ENCODE data around the gene RANGAP1. TPM values are rescaled to one million over a fixed set of nuclear protein-coding genes. Genes with fewer than 3 reads are reported as not detected.

The RANGAP1 gene
- polyA plus RNA-seq, 3 donors = 8.3 to 30.2 (median 8.5) TPM

DNA sequence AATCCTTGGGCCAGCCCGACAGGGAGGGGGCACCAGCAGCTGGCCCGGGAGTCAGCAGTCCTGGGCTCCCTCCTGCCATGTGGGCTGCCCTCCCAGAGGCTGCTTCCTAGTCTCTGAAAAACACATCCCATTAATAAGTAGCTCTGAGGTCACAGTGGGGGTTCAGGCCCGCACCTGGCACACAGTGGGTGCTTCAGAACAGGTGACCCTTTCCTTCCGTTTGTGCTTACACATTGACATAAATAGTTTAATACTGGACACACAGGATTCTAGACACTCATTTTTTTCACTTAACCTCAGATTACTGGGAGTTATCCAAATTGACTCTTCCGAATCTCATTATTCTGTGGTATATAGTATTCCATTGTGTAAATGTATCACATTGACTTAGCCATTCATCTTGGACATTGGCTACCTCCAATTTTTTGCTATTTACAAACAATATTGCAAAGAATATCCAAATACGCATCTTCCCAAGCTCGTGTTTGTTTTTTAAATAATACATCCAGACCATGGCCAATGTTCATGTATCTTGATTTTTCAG is 44.8 kb downstream of the RANGAP1 start:
- no peak overlapping the region for H3K4me3 Mint-ChIP-seq
- H3K9me3 ChIP-seq (replicated peaks in 1 of 2; ENCODE audit: control insufficient read depth in 1 of 2, insufficient read depth in 1 of 2, low read length in 2 of 2) = no peaks in the 10 kb centered on the region
- WGBS (ENCODE audit: insufficient coverage) = 100% methylated on average over 3 of the region's 7 CpGs
- H3K4me1 ChIP-seq (ENCODE audit: control insufficient read depth in 1 of 2, insufficient read depth in 2 of 2, low read length in 2 of 2) = peaks cover 6 to 14% of the 10 kb centered on the region in 2 donors
- H3K4me1 Mint-ChIP-seq = peaks cover 3% of the 10 kb centered on the region
- peaks cover 14 to 27% of the 10 kb centered on the region in 2 donors for H3K36me3 ChIP-seq (replicated peaks in 1 of 2; ENCODE audit: control insufficient read depth in 1 of 2, insufficient read depth in 2 of 2, low read length in 2 of 2)
- no peak overlapping the region for H3K9ac ChIP-seq (ENCODE audit: insufficient read depth, low read length, poor library complexity, severe bottlenecking)
- peaks cover 0 to 10% (median 6%) of the 10 kb centered on the region in 3 donors for H3K27me3 Mint-ChIP-seq (ENCODE audit: low read depth in 3 of 3)
- H3K4me3 ChIP-seq (replicated peaks in 1 of 3; ENCODE audit: low read depth in 2 of 3, low read length in 3 of 3) = no peak overlapping the region
- H2AFZ ChIP-seq (ENCODE audit: insufficient read depth, low read depth, low read length, poor library complexity, severe bottlenecking) = no peak overlapping the region
- no peak for DNase-seq
- intact Hi-C loops (cut with micrococcal nuclease) = no loop called here
- no peak for TF ChIP-seq CTCF (IDR thresholded peaks at IDR 0.05)
- peaks cover 16 to 31% of the 10 kb centered on the region in 2 donors for H3K36me3 Mint-ChIP-seq
- peaks cover 0 to 3% (median 0%) of the 10 kb centered on the region in 7 donors for H3K9me3 Mint-ChIP-seq
- H4K20me1 ChIP-seq (ENCODE audit: insufficient read depth, low read length) = no peaks in the 10 kb centered on the region
- H3K27me3 ChIP-seq (ENCODE audit: control insufficient read depth in 2 of 2, insufficient read depth in 2 of 2, low read length in 2 of 2) = no peaks in the 10 kb centered on the region
- H3K27ac Mint-ChIP-seq = no peak overlapping the region
- H3K79me2 ChIP-seq (ENCODE audit: insufficient read depth, low read length) = no peaks in the 10 kb centered on the region
- H3K27ac ChIP-seq (ENCODE audit: low read depth in 1 of 2, low read length in 2 of 2) = no peak overlapping the region
- no peak overlapping the region for H3K4me2 ChIP-seq (replicated peaks; ENCODE audit: extremely low read depth, low read length, poor library complexity, severe bottlenecking)

DNA sequence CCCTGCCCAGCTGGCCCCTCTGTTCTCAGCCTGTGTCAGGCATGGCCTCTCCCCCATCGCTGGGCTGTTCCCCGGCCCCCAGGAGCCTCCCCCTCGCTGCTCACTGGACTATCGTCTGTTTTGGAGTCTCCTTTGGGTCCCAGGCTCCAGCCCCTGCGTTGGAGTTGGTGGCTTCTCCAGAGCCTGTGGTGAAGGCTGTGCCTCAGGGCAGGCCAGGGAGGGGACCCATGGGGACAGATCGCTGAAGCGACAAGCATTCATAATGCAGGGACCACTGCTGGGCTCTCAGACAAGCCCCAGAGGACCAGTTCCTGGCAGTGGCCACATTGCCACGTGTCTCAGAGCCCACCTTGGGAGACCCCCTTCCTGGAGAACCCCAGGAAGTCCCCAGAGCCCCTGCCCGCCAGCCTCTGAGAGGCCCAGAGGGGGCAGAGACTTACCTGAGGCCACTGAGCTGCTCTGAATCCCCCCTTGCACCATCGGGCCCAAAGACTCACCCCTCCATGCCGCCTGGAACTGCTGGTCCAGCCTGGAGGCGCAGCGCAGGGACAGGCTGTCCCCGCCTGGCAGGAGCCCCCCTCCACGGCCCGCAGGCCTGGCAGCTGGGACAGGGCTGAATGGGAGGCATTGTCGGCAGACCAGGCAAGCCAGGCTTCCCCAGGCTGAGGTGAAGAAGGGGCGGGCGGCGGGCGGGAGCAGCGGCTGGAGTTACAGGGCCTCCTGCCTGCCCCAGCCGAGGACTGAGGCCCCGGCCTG is 45.4 kb downstream of the RANGAP1 start, which contains the start of gene CHADL:
TSS of gene CHADL (minus strand) at position 555 of the 756 bp plus-strand sequence. CDS start at position 505, 50 bp downstream.
- Histone ChIP-seq H3K9ac (ENCODE audit: insufficient read depth, low read length, poor library complexity, severe bottlenecking) (no peak within 1 kb of the TSS), H3K79me2 (ENCODE audit: insufficient read depth, low read length) (no peaks in the 10 kb centered on the region), H3K27me3 (ENCODE audit: control insufficient read depth in 2 of 2, insufficient read depth in 2 of 2, low read length in 2 of 2) (no peaks in the 10 kb centered on the region), H3K4me3 (replicated peaks in 1 of 3; ENCODE audit: low read depth in 2 of 3, low read length in 3 of 3) (no peak within 1 kb of the TSS), H3K4me2 (replicated peaks; ENCODE audit: extremely low read depth, low read length, poor library complexity, severe bottlenecking) (no peak within 1 kb of the TSS), H3K27ac (ENCODE audit: low read depth in 1 of 2, low read length in 2 of 2) (no peak within 1 kb of the TSS), H4K20me1 (ENCODE audit: insufficient read depth, low read length) (no peaks in the 10 kb centered on the region), H3K4me1 (ENCODE audit: control insufficient read depth in 1 of 2, insufficient read depth in 2 of 2, low read length in 2 of 2) (peaks cover 6 to 14% of the 10 kb centered on the region in 2 donors), H2AFZ (ENCODE audit: insufficient read depth, low read depth, low read length, poor library complexity, severe bottlenecking) (no peak within 1 kb of the TSS), H3K9me3 (replicated peaks in 1 of 2; ENCODE audit: control insufficient read depth in 1 of 2, insufficient read depth in 1 of 2, low read length in 2 of 2) (no peaks in the 10 kb centered on the region), H3K36me3 (replicated peaks in 1 of 2; ENCODE audit: control insufficient read depth in 1 of 2, insufficient read depth in 2 of 2, low read length in 2 of 2) (peaks cover 7 to 20% of the 10 kb centered on the region in 2 donors)
- peaks cover 10 to 25% of the 10 kb centered on the region in 2 donors for H3K36me3 Mint-ChIP-seq
- peak within 1 kb of the TSS in 2 of 7 donors; percentile 40 to 68 for H3K27ac Mint-ChIP-seq
- no peak for DNase-seq
- intact Hi-C loops (cut with micrococcal nuclease) = no loop called here
- peaks cover 0 to 3% (median 0%) of the 10 kb centered on the region in 7 donors for H3K9me3 Mint-ChIP-seq
- H3K27me3 Mint-ChIP-seq (ENCODE audit: low read depth in 3 of 3) = peaks cover 0 to 10% (median 6%) of the 10 kb centered on the region in 3 donors
- H3K4me3 Mint-ChIP-seq = no peak within 1 kb of the TSS
- WGBS (ENCODE audit: insufficient coverage) = 84% methylated on average over 22 of the region's 24 CpGs
- H3K4me1 Mint-ChIP-seq = peaks cover 3% of the 10 kb centered on the region
- TF ChIP-seq CTCF (IDR thresholded peaks at IDR 0.05) = no peak

All from CD14-positive monocyte (primary cell).